Measurements from ENCODE around the gene PTGES2. TPM values are rescaled to one million over a fixed set of nuclear protein-coding genes. Genes with fewer than 3 reads are reported as not detected.

Gene PTGES2
- total and polyA plus RNA-seq, 2 experiments from 2014 or later, result 59.7 to 124 TPM

GRCh38 chr9:128118472-128118857 lies 9.1 kb downstream of the PTGES2 start (continued):
- TF ChIP-seq REST (IDR thresholded peaks at IDR 0.05; ENCODE audit: unreplicated experiment) (no peak), STAT1 (IDR thresholded peaks at IDR 0.05; ENCODE audit: unreplicated experiment) (no peak), CREB1 (CRISPR knock-in tag; IDR thresholded peaks at IDR 0.05; ENCODE audit: low read depth) (no peak), ZNF114 (CRISPR knock-in tag; IDR thresholded peaks at IDR 0.05) (no peak), ZNF331 (CRISPR knock-in tag; IDR thresholded peaks at IDR 0.05; ENCODE audit: low read depth) (no peak), JUNB (IDR thresholded peaks at IDR 0.05; ENCODE audit: unreplicated experiment) (no peak), POLR2AphosphoS5 (IDR thresholded peaks at IDR 0.05; ENCODE audit: low read depth) (no peak), EZH2phosphoT487 (IDR thresholded peaks at IDR 0.05; ENCODE audit: unreplicated experiment) (no peak), NANOG (IDR thresholded peaks at IDR 0.05; ENCODE audit: borderline replicate concordance) (no peak), CTCF (conservative IDR thresholded peaks at IDR 0.05; ENCODE audit: low read depth in 2 of 2) (no peak), ETS1 (IDR thresholded peaks at IDR 0.05) (no peak)

GRCh38 chr9:128117613-128118471 lies 9.7 kb downstream of the PTGES2 start:
- no peak overlapping the region for H2AFZ ChIP-seq
- peak overlapping the region; percentile 59 for H3K4me3 Mint-ChIP-seq

More at GRCh38 chr9:128117613-128118471, 9.7 kb downstream of the PTGES2 start:
- peak; percentile 90 for ATAC-seq
- no peak overlapping the region for H3K27ac Mint-ChIP-seq
- no peaks in the 10 kb centered on the region for H3K9me3 Mint-ChIP-seq
- H3K27ac ChIP-seq (ENCODE audit: low read depth), result no peak overlapping the region
- TF ChIP-seq CREB1 (CRISPR knock-in tag; IDR thresholded peaks at IDR 0.05; ENCODE audit: low read depth) (peak; percentile 82), ZNF114 (CRISPR knock-in tag; IDR thresholded peaks at IDR 0.05) (no peak), CTCF (conservative IDR thresholded peaks at IDR 0.05; ENCODE audit: low read depth in 2 of 2) (peak; percentile 100)
- H3K36me3 ChIP-seq (ENCODE audit: insufficient read depth), result no peaks in the 10 kb centered on the region
- H3K4me1 Mint-ChIP-seq, result peaks cover 10% of the 10 kb centered on the region
- H3K4me1 ChIP-seq (ENCODE audit: insufficient read depth), result peaks cover 6% of the 10 kb centered on the region; the same call in 1 of the 2 replicates
- H3F3A ChIP-seq (replicated peaks; ENCODE audit: low read depth), result peaks cover 7% of the 10 kb centered on the region; the same call in 1 of the 2 replicates
- DNase-seq (ENCODE audit: low spot score), result peak; percentile 94
- H3K36me3 Mint-ChIP-seq (ENCODE audit: low read depth), result peaks cover 28% of the 10 kb centered on the region
- H3K27me3 Mint-ChIP-seq (ENCODE audit: insufficient read depth, low read depth, poor library complexity), result peaks cover 19% of the 10 kb centered on the region
- H3K9me2 ChIP-seq (ENCODE audit: insufficient read depth), result no peaks in the 10 kb centered on the region
- peak overlapping the region; percentile 45 for H3K4me3 ChIP-seq
- H3K27me3 ChIP-seq (ENCODE audit: insufficient read depth), result no peaks in the 10 kb centered on the region
- peak overlapping the region; percentile 72 for H3K4me2 ChIP-seq
- no peaks in the 10 kb centered on the region for H3K79me2 ChIP-seq (replicated peaks; ENCODE audit: insufficient read depth)
- peaks cover 5% of the 10 kb centered on the region; the same call in 1 of the 2 replicates for H4K20me1 ChIP-seq (replicated peaks; ENCODE audit: insufficient read depth)

Data from GM23338 (cell line).